CD4-positive, alpha-beta T cell (primary cell): ENCODE data around the gene CDHR3. TPM values are rescaled to one million over a fixed set of nuclear protein-coding genes. Genes with fewer than 3 reads are reported as not detected.

Experiments
- ATAC-seq: fragments of 200-7000 bp; cut with Tn5 transposase; one replicate; pipeline ENCODE4 v1.10.0; 2022; ENCODE audit warnings: mild to moderate bottlenecking; ENCODE audit not compliant: poor library complexity
- CTCF ChIA-PET: fragments of 350-600 bp; sonication (Branson Sonifier 250); formaldehyde crosslinking; loops from one replicate; lab custom pipeline; 2021; ENCODE audit warnings: antibody characterized with exemption, inconsistent platforms; lab: Charles Lee
- POLR2A ChIA-PET: fragments of 350-600 bp; sonication (Branson Sonifier 250); formaldehyde crosslinking; loops from one replicate; lab custom pipeline; 2021; ENCODE audit warnings: antibody characterized with exemption, inconsistent platforms; lab: Charles Lee
- DNase-seq, 14 experiments: peaks; one replicate each; pipeline ENCODE4 v3.0.0-alpha.2; 2013 to 2020; ENCODE audit warnings: mixed read lengths in 2 of 14
- H3K27ac ChIP-seq, 2 donors: one replicate each; pipeline versions ENCODE4 v1.5.1 to v1.7.0; 2013; ENCODE audit warnings: low read length in 2 of 2, low read depth in 1 of 2, mild to moderate bottlenecking in 1 of 2
- H3K27me3 ChIP-seq, 2 experiments: 1 replicate in 1 of 2; 2 replicates in 1 of 2; pipeline versions ENCODE4 v1.6.1 to v1.7.0; 2013; ENCODE audit warnings: low read length in 2 of 2, control low read depth in 1 of 2, mild to moderate bottlenecking in 1 of 2, moderate library complexity in 1 of 2; ENCODE audit not compliant: insufficient read depth in 2 of 2, control insufficient read depth in 1 of 2
- H3K36me3 ChIP-seq: one replicate; pipeline ENCODE4 v1.6.1; 2013; ENCODE audit warnings: low read length, control low read depth; ENCODE audit not compliant: insufficient read depth
- H3K4me1 ChIP-seq: one replicate; pipeline ENCODE4 v1.6.1; 2013; ENCODE audit warnings: low read length, control low read depth; ENCODE audit not compliant: insufficient read depth
- H3K4me3 ChIP-seq: one replicate; pipeline ENCODE4 v1.5.1; 2013; ENCODE audit warnings: mild to moderate bottlenecking, low read length, moderate library complexity
- H3K9me3 ChIP-seq, 2 experiments: 1 replicate in 1 of 2; 2 replicates in 1 of 2; pipeline versions ENCODE4 v1.6.1 to v1.7.0; 2013; ENCODE audit warnings: low read length in 2 of 2, mild to moderate bottlenecking in 2 of 2, control low read depth in 1 of 2, moderate library complexity in 1 of 2; ENCODE audit not compliant: control insufficient read depth in 1 of 2, insufficient read depth in 1 of 2
- H3K27ac Mint-ChIP-seq: one replicate; pipeline ENCODE4 v1.8.0; 2020; ENCODE audit warnings: mixed read lengths
- H3K27me3 Mint-ChIP-seq: one replicate; pipeline ENCODE4 v1.8.0; 2021; ENCODE audit warnings: mixed read lengths
- H3K36me3 Mint-ChIP-seq: one replicate; pipeline ENCODE4 v1.8.0; 2021; ENCODE audit warnings: low read depth, mixed read lengths
- H3K4me1 Mint-ChIP-seq: one replicate; pipeline ENCODE4 v1.8.0; 2021; ENCODE audit warnings: low read depth, mixed read lengths
- H3K4me3 Mint-ChIP-seq: one replicate; pipeline ENCODE4 v1.8.0; 2020; ENCODE audit warnings: mild to moderate bottlenecking, mixed read lengths
- H3K9me3 Mint-ChIP-seq: one replicate; pipeline ENCODE4 v1.8.0; 2020; ENCODE audit warnings: mixed read lengths
- CTCF ChIP-seq: fragments of 200-600 bp; IDR thresholded peaks from one replicate; pipeline ENCODE4 v1.8.0; 2022; ENCODE audit warnings: antibody characterized with exemption, mild to moderate bottlenecking
- intact Hi-C, 2 experiments: fragments of 100-400 bp; cut with DNase I in 1 of 2; cut with micrococcal nuclease in 1 of 2; formaldehyde crosslinking; loops; one replicate each; pipeline versions ENCODE4 v1.15.1 to v1.9.0; 2023 to 2025; cut with DNase I, micrococcal nuclease
- total RNA-seq, 174 experiments: library from RNA in 2 of 174; stranded (reverse) in 2 of 174; gene quantifications; one replicate each; pipeline ENCODE4 v1.2.3 and lab custom pipeline; 2021 to 2026

CDHR3 gene
- total RNA-seq, 2 experiments from 2014 or later, result 10.3 to 12.2 TPM

- peaks cover 27% of the 10 kb centered on the region for H3K4me1 Mint-ChIP-seq
- H3K27me3 Mint-ChIP-seq, result no peaks in the 10 kb centered on the region
- intact Hi-C loops, result loop anchor here (1.0 to 10.0 kb wide), 5 partner anchors 37 to 407 kb away; partner anchors contain the start of gene SYPL1 (in 1 of the 2)
- no peaks in the 10 kb centered on the region for H3K9me3 Mint-ChIP-seq
- no peaks in the 10 kb centered on the region for H3K9me3 ChIP-seq
- no peak overlapping the region for H3K27ac ChIP-seq
- no peak overlapping the region for H3K4me3 ChIP-seq
- DNase-seq, result peak in 3 of 14 experiments; percentile 19 to 32 (median 24)
- peaks cover 15% of the 10 kb centered on the region for H3K4me1 ChIP-seq
- ChIA-PET CTCF (interaction anchor here (0.8 to 4.0 kb wide), 3 partner anchors 13 to 97 kb away, joined by 3 to 52 read pairs (median 4); no protein-coding TSS in a partner anchor), POLR2A (interaction anchor here (0.7 to 3.6 kb wide), 3 partner anchors 13 to 95 kb away, joined by 3 to 15 read pairs (median 13); partner anchors contain the start of gene SYPL1)
- H3K36me3 Mint-ChIP-seq, result no peaks in the 10 kb centered on the region
- H3K36me3 ChIP-seq, result no peaks in the 10 kb centered on the region
- TF ChIP-seq CTCF, result no peak
- no peak overlapping the region for H3K27ac Mint-ChIP-seq
- H3K27me3 ChIP-seq, result no peaks in the 10 kb centered on the region
- H3K4me3 Mint-ChIP-seq, result no peak overlapping the region
- ATAC-seq, result no peak
Measured at GRCh38 chr7:106057962-106058927, 95.2 kb downstream of the CDHR3 start.

- H3K36me3 Mint-ChIP-seq, result no peaks in the 10 kb centered on the region
- no peak for ATAC-seq
- no peak overlapping the region for H3K4me3 Mint-ChIP-seq
- Histone ChIP-seq H3K9me3 (no peaks in the 10 kb centered on the region), H3K27ac (no peak overlapping the region), H3K27me3 (no peaks in the 10 kb centered on the region), H3K36me3 (no peaks in the 10 kb centered on the region), H3K4me3 (no peak overlapping the region), H3K4me1 (peaks cover 15% of the 10 kb centered on the region)
- H3K27me3 Mint-ChIP-seq, result no peaks in the 10 kb centered on the region
- H3K9me3 Mint-ChIP-seq, result no peaks in the 10 kb centered on the region
- ChIA-PET CTCF (interaction anchor here (4.0 kb wide), 1 partner anchor 96 kb away, joined by 52 read pairs; no protein-coding TSS in a partner anchor), POLR2A (interaction anchor here (3.6 kb wide), 1 partner anchor 12 kb away, joined by 15 read pairs; no protein-coding TSS in a partner anchor)
- intact Hi-C loops, result loop anchor here (5.0 to 10.0 kb wide), 2 partner anchors 53 to 406 kb away; partner anchors contain the start of gene SYPL1 (in 1 of the 2)
- H3K27ac Mint-ChIP-seq, result no peak overlapping the region
- no peak for TF ChIP-seq CTCF
- H3K4me1 Mint-ChIP-seq, result peaks cover 33% of the 10 kb centered on the region
- DNase-seq, result no peak
Measured at GRCh38 chr7:106058928-106059324, 95.9 kb downstream of the CDHR3 start.

- Histone ChIP-seq H3K9me3 (no peaks in the 10 kb centered on the region), H3K4me3 (no peak overlapping the region), H3K4me1 (peaks cover 15% of the 10 kb centered on the region), H3K27ac (no peak overlapping the region), H3K27me3 (no peaks in the 10 kb centered on the region), H3K36me3 (no peaks in the 10 kb centered on the region)
- Mint-ChIP-seq H3K4me1 (peaks cover 33% of the 10 kb centered on the region), H3K4me3 (no peak overlapping the region), H3K27me3 (no peaks in the 10 kb centered on the region), H3K9me3 (no peaks in the 10 kb centered on the region), H3K27ac (no peak overlapping the region), H3K36me3 (no peaks in the 10 kb centered on the region)
- no peak for TF ChIP-seq CTCF
- ChIA-PET CTCF (no interaction called here), POLR2A (interaction anchor here (3.6 kb wide), 1 partner anchor 12 kb away, joined by 15 read pairs; no protein-coding TSS in a partner anchor)
- ATAC-seq (no peak), DNase-seq (no peak)
- intact Hi-C loops, result loop anchor here (5.0 to 10.0 kb wide), 2 partner anchors 53 to 405 kb away; partner anchors contain the start of gene SYPL1 (in 1 of the 2)
Measured at GRCh38 chr7:106059556-106059955, 96.5 kb downstream of the CDHR3 start.
